Vagina (tissue), 2 donors: ENCODE measurements around the gene NCR2. TPM values are rescaled to one million over a fixed set of nuclear protein-coding genes. Genes with fewer than 3 reads are reported as not detected.

Experiments used
- DNase-seq, 2 donors: peaks; one replicate each; pipeline ENCODE4 v3.0.0-alpha.2; 2017; ENCODE audit errors: extremely low spot score in 2 of 2
- H3K27ac ChIP-seq: fragments of 200-600 bp; sonication (generic); one replicate; pipeline ENCODE4 v1.5.1; 2019
- H3K27me3 ChIP-seq: fragments of 200-600 bp; sonication (generic); one replicate; pipeline ENCODE4 v1.5.1; 2019
- H3K36me3 ChIP-seq, 2 donors: fragments of 200-600 bp; sonication (generic); one replicate each; pipeline ENCODE4 v1.5.1; 2017 to 2019
- H3K4me1 ChIP-seq: fragments of 200-600 bp; sonication (generic); one replicate; pipeline ENCODE4 v1.5.1; 2019
- H3K4me3 ChIP-seq, 2 donors: fragments of 200-600 bp; sonication (generic); 1 replicate in 1 of 2; 2 replicates in 1 of 2; pipeline ENCODE4 v1.5.1; 2016 to 2019
- H3K9me3 ChIP-seq: fragments of 200-600 bp; sonication (generic); one replicate; pipeline ENCODE4 v1.5.1; 2019
- POLR2A ChIP-seq, 2 donors: fragments of 450-650 bp; IDR thresholded peaks; one replicate each; pipeline ENCODE4 v1.6.1; 2017; ENCODE audit warnings: antibody characterized with exemption in 2 of 2, mild to moderate bottlenecking in 2 of 2, moderate library complexity in 2 of 2
- POLR2AphosphoS5 ChIP-seq, 2 donors: sonication (generic); formaldehyde crosslinking; IDR thresholded peaks; one replicate each; pipeline ENCODE4 v1.9.0; 2017; ENCODE audit warnings: antibody characterized with exemption in 2 of 2, mild to moderate bottlenecking in 2 of 2, low read depth in 1 of 2; ENCODE audit not compliant: insufficient read depth in 1 of 2
- intact Hi-C: fragments of 100-400 bp; cut with DNase I; formaldehyde crosslinking; loops from one replicate; pipeline ENCODE4 v1.15.1; 2023
- total RNA-seq: library from RNA; depleted of rRNA; stranded (reverse); fragments of >200 nt; gene quantifications from one replicate; pipeline ENCODE4 v1.2.3, GENCODE V29; 2016
- TF ChIP-seq, protein P1 (sequence below), 3 experiments: fragments of 450-650 bp in 2 of 3; fragments of 200-600 bp in 1 of 3; sonication (generic) in 1 of 3; IDR thresholded peaks; one replicate each; pipeline ENCODE4 v1.5.1; 2017 to 2019; ENCODE audit warnings: antibody characterized with exemption in 3 of 3, mild to moderate bottlenecking in 2 of 3, moderate library complexity in 2 of 3

NCR2 gene
- total RNA-seq, 1 donor from 2014 or later, result not detected

DNA sequence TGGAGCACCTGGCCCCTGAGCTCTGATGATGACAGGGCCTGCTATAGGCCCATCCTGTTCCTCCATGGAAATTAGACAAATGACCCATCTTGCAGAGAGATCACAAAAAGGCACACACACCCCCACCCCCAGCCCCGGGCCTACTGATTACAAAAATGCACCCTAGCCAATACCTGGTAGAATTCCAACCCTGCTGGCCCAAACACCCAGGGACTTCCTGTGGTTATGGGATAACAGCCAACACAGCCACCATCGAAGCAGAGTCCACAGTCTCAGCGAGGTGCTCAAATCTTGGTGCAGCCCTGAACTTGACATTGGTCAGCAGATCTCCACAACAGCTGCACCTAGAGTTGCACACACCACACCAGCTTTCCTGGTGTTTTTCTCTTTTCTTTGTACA, 17.0 kb downstream of the NCR2 start:
- H3K9me3 ChIP-seq, result no peaks in the 10 kb centered on the region
- intact Hi-C loops, result no loop called here
- no peaks in the 10 kb centered on the region for H3K4me1 ChIP-seq
- H3K4me3 ChIP-seq, result no peak overlapping the region
- no peak for TF ChIP-seq POLR2A (IDR thresholded peaks at IDR 0.05)
- no peak for TF ChIP-seq POLR2AphosphoS5 (IDR thresholded peaks at IDR 0.05; ENCODE audit: insufficient read depth in 1 of 2, low read depth in 1 of 2)
- TF ChIP-seq, protein P1, sequence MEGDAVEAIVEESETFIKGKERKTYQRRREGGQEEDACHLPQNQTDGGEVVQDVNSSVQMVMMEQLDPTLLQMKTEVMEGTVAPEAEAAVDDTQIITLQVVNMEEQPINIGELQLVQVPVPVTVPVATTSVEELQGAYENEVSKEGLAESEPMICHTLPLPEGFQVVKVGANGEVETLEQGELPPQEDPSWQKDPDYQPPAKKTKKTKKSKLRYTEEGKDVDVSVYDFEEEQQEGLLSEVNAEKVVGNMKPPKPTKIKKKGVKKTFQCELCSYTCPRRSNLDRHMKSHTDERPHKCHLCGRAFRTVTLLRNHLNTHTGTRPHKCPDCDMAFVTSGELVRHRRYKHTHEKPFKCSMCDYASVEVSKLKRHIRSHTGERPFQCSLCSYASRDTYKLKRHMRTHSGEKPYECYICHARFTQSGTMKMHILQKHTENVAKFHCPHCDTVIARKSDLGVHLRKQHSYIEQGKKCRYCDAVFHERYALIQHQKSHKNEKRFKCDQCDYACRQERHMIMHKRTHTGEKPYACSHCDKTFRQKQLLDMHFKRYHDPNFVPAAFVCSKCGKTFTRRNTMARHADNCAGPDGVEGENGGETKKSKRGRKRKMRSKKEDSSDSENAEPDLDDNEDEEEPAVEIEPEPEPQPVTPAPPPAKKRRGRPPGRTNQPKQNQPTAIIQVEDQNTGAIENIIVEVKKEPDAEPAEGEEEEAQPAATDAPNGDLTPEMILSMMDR (IDR thresholded peaks at IDR 0.05), result no peak
- no peaks in the 10 kb centered on the region for H3K36me3 ChIP-seq
- peak; percentile 49 to 52 for DNase-seq
- no peaks in the 10 kb centered on the region for H3K27me3 ChIP-seq
- H3K27ac ChIP-seq, result no peak overlapping the region

DNA sequence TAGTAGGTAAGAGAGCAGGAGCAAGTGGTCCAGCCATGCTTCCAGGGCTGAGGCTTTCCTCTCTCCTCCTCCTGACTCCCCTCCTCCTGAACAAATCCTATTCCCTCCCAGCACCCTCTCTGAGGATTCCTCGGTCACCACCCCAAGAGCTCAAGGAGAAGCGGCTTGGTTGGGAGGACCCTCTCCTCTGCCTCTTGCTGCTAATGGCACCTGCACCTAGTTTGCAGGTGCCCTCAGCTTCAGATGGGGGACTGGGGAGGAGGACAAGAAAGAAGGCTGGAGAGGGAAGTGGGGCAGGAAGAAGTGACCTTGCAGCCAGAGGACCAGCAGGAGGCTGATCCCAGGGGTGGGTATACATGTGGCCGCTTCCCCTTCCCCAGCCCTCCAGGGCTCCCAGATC, 17.5 kb downstream of the NCR2 start:
- no peaks in the 10 kb centered on the region for H3K9me3 ChIP-seq
- no peak overlapping the region for H3K4me3 ChIP-seq
- intact Hi-C loops, result no loop called here
- DNase-seq, result peak; percentile 40 to 81
- no peaks in the 10 kb centered on the region for H3K27me3 ChIP-seq
- H3K4me1 ChIP-seq, result no peaks in the 10 kb centered on the region
- no peak overlapping the region for H3K27ac ChIP-seq
- TF ChIP-seq POLR2A (IDR thresholded peaks at IDR 0.05) (no peak), POLR2AphosphoS5 (IDR thresholded peaks at IDR 0.05; ENCODE audit: insufficient read depth in 1 of 2, low read depth in 1 of 2) (no peak)
- TF ChIP-seq, protein P1 (IDR thresholded peaks at IDR 0.05), result no peak
- H3K36me3 ChIP-seq, result no peaks in the 10 kb centered on the region

DNA sequence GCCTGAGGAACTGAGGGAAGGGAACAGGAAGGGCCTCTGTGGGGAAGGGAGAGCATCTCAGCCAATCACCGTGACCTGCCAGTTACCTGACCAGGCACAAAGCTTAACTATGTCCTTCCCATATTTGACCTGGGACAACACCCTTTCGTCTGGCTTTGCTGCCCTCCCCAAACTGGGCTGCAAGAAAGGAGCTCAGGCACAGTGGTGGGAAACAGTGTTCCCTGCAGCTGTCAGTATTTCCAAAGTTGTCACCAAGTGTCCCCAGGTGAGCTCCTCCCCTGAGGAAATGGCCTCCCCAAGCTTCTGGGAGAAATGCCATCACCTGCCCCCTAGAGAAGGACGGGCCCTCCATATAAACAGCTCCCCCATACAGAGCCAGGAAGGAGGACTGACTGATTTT, 17.9 kb downstream of the NCR2 start:
- DNase-seq, result peak; percentile 58 to 61
- no peaks in the 10 kb centered on the region for H3K27me3 ChIP-seq

DNA sequence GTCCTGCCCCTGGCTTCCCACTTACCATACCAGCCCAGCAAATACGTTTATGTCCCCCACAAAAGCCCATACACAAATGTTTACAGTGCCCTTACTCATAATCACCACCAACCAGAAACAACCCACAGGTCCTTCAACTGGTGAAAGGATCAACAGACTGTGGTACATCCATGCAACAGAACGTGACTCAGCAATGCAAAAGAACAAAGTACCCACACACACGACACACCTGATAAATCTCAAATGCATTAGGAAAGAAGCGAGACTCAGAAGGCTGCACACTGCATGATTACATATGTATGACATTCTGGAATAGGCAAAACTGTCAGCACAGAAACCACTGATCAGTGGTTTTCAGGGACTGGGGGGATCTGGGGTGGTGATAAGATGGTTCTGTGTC, 20.5 kb downstream of the NCR2 start:
- Histone ChIP-seq H3K36me3 (no peaks in the 10 kb centered on the region), H3K27me3 (no peaks in the 10 kb centered on the region), H3K4me1 (no peaks in the 10 kb centered on the region), H3K4me3 (no peak overlapping the region), H3K27ac (no peak overlapping the region), H3K9me3 (peaks cover 6% of the 10 kb centered on the region)
- intact Hi-C loops, result no loop called here
- TF ChIP-seq POLR2AphosphoS5 (IDR thresholded peaks at IDR 0.05; ENCODE audit: insufficient read depth in 1 of 2, low read depth in 1 of 2) (no peak), POLR2A (IDR thresholded peaks at IDR 0.05) (no peak)
- TF ChIP-seq, protein P1 (IDR thresholded peaks at IDR 0.05), result no peak
- DNase-seq, result peak; percentile 49 to 74

More for the DNA sequence above, 17.9 kb downstream of the NCR2 start:
- no peak overlapping the region for H3K27ac ChIP-seq
- no peaks in the 10 kb centered on the region for H3K4me1 ChIP-seq
- H3K9me3 ChIP-seq, result no peaks in the 10 kb centered on the region
- intact Hi-C loops, result no loop called here
- H3K36me3 ChIP-seq, result no peaks in the 10 kb centered on the region
- TF ChIP-seq, protein P1 (IDR thresholded peaks at IDR 0.05), result no peak
- no peak for TF ChIP-seq POLR2A (IDR thresholded peaks at IDR 0.05)
- TF ChIP-seq POLR2AphosphoS5 (IDR thresholded peaks at IDR 0.05; ENCODE audit: insufficient read depth in 1 of 2, low read depth in 1 of 2), result no peak
- no peak overlapping the region for H3K4me3 ChIP-seq

DNA sequence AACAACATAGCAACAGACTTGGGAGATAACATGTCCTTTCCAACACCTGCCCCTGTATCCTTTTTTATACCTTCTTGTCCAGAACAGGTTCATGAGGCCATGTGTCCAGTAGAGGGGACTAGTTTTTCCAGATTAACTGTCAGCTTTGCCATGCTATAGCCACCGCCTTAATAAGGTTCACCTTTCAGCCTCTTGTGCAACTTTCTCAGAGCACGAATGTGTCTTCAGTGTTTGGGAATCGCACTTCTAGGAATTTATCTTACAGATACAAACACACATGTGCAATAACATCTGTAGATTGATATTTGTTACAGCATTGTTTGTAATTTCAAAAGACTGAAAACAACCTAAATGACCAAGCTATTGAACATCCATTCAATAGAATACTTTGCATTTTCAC, 21.4 kb downstream of the NCR2 start:
- H3K9me3 ChIP-seq, result peaks cover 9% of the 10 kb centered on the region
- H3K4me1 ChIP-seq, result no peaks in the 10 kb centered on the region
- H3K27ac ChIP-seq, result no peak overlapping the region
- intact Hi-C loops, result no loop called here
- no peak for DNase-seq
- no peak for TF ChIP-seq POLR2A (IDR thresholded peaks at IDR 0.05)
- TF ChIP-seq, protein P1 (IDR thresholded peaks at IDR 0.05), result no peak
- no peak for TF ChIP-seq POLR2AphosphoS5 (IDR thresholded peaks at IDR 0.05; ENCODE audit: insufficient read depth in 1 of 2, low read depth in 1 of 2)
- no peaks in the 10 kb centered on the region for H3K27me3 ChIP-seq
- no peak overlapping the region for H3K4me3 ChIP-seq
- no peaks in the 10 kb centered on the region for H3K36me3 ChIP-seq
